PC-3 (cell line): ENCODE results near the gene PTPRN2. TPM values are rescaled to one million over a fixed set of nuclear protein-coding genes. Genes with fewer than 3 reads are reported as not detected.

Experiments
- ATAC-seq: fragments of 200-7000 bp; cut with Tn5 transposase; 2 replicates; pipeline ENCODE4 v1.9.1; 2020; ENCODE audit warnings: mild to moderate bottlenecking, moderate library complexity
- BruUV-seq: library from RNA; stranded (reverse); fragments of 400-500 nt; replicated peaks from 2 replicates; lab custom pipeline; 2021; lab: Mats Ljungman, UMichigan
- CTCF ChIA-PET: fragments of 300-600 bp; sonication (Branson Sonifier 250); formaldehyde crosslinking; loops from one replicate; lab custom pipeline; 2022; ENCODE audit warnings: antibody characterized with exemption; lab: Charles Lee
- POLR2A ChIA-PET: fragments of 300-600 bp; sonication (Branson Sonifier 250); formaldehyde crosslinking; loops from one replicate; lab custom pipeline; 2022; ENCODE audit warnings: antibody characterized with exemption; ENCODE audit not compliant: unreplicated experiment; lab: Charles Lee
- DNase-seq: peaks from one replicate; pipeline ENCODE4 v3.0.0-alpha.2; 2015
- H2AFZ ChIP-seq: fragments of 300-600 bp; sonication (generic); 2 replicates; pipeline ENCODE4 v1.6.0; 2016; ENCODE audit warnings: antibody characterized with exemption, low read length
- H3F3A ChIP-seq: fragments of 300-600 bp; sonication (generic); one replicate; pipeline ENCODE4 v1.6.0; 2017; ENCODE audit warnings: antibody characterized with exemption, low read length, control low read depth, mild to moderate bottlenecking; ENCODE audit not compliant: unreplicated experiment
- H3K27ac ChIP-seq: fragments of 300-600 bp; sonication (generic); 2 replicates; pipeline ENCODE4 v1.5.1; 2016; ENCODE audit warnings: mild to moderate bottlenecking, low read length
- H3K27me3 ChIP-seq: fragments of 300-600 bp; sonication (generic); 2 replicates; pipeline ENCODE4 v1.6.1; 2016; ENCODE audit warnings: low read length, mixed read lengths
- H3K36me3 ChIP-seq: fragments of 300-600 bp; sonication (generic); 2 replicates; pipeline ENCODE4 v1.6.1; 2016; ENCODE audit warnings: low read depth, mixed run types, low read length, mixed read lengths
- H3K4me1 ChIP-seq: fragments of 300-600 bp; sonication (generic); 2 replicates; pipeline ENCODE4 v1.5.1; 2016; ENCODE audit warnings: low read length; ENCODE audit not compliant: insufficient read depth
- H3K4me2 ChIP-seq: fragments of 300-600 bp; sonication (generic); 2 replicates; pipeline ENCODE4 v1.6.0; 2016; ENCODE audit warnings: low read length
- H3K4me3 ChIP-seq: fragments of 300-600 bp; sonication (generic); 2 replicates; pipeline ENCODE4 v1.5.1; 2016; ENCODE audit warnings: mild to moderate bottlenecking, low read length, mixed read lengths
- H3K79me2 ChIP-seq: fragments of 300-600 bp; sonication (generic); 2 replicates; pipeline ENCODE4 v1.6.1; 2017; ENCODE audit warnings: low read length, mixed read lengths
- H3K9ac ChIP-seq: fragments of 300-600 bp; sonication (generic); 2 replicates; pipeline ENCODE4 v1.6.0; 2016; ENCODE audit warnings: mild to moderate bottlenecking, low read length
- H3K9me2 ChIP-seq: fragments of 300-600 bp; sonication (generic); replicated peaks from 2 replicates; pipeline ENCODE4 v1.6.1; 2016; ENCODE audit warnings: mixed run types, low read length, mixed read lengths
- H3K9me3 ChIP-seq: fragments of 300-600 bp; sonication (generic); 2 replicates; pipeline ENCODE4 v1.6.1; 2016; ENCODE audit warnings: low read length, mixed read lengths
- H4K20me1 ChIP-seq: fragments of 300-600 bp; sonication (generic); 2 replicates; pipeline ENCODE4 v1.6.1; 2016; ENCODE audit warnings: low read length, mixed read lengths
- EZH2 ChIP-seq: fragments of 300-600 bp; sonication (generic); IDR thresholded peaks from one replicate; pipeline ENCODE4 v1.6.1; 2017; ENCODE audit warnings: antibody characterized with exemption, mild to moderate bottlenecking, low read length; ENCODE audit not compliant: unreplicated experiment
- EZH2phosphoT487 ChIP-seq: fragments of 300-600 bp; sonication (generic); IDR thresholded peaks from 2 replicates; pipeline ENCODE4 v1.6.1; 2018; ENCODE audit warnings: mild to moderate bottlenecking, antibody characterized with exemption, low read length, borderline replicate concordance
- intact Hi-C: fragments of 100-400 bp; cut with micrococcal nuclease; formaldehyde crosslinking; loops from 2 replicates; pipeline ENCODE4 v1.9.0; 2023
- total RNA-seq: library from RNA; depleted of rRNA; stranded (reverse); fragments of >200 nt; gene quantifications from 2 replicates; pipeline ENCODE4 v1.2.3, GENCODE V29; 2014
- TF ChIP-seq, protein P1 (sequence below): fragments of 300-600 bp; sonication (generic); conservative IDR thresholded peaks from 2 replicates; pipeline ENCODE4 v1.5.1; 2017; ENCODE audit warnings: antibody characterized with exemption, low read depth, mild to moderate bottlenecking, low read length

Gene PTPRN2
- total RNA-seq, 1 experiment from 2014 or later, result 3.2 TPM

DNA sequence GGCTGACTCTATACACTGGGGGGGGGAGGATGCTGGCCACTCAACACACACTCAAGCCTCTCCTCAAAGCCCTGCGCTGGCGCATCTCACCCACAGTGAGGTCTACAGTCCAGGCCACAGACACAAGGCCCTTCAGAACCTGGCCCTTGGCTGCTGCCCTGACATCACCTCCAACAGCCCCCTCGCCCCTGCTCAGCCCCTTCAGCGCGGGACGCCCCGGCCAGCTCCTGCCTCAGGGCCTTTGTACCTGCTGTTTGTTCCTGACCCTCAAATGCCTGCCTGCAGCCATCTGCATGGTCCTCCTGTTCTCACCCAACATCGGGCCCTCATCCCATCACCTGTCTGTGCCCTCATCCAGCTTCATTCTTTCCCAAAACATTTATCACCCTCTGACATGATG lies 678.3 kb downstream of the PTPRN2 start:
- Histone ChIP-seq H3K4me3 (no peak overlapping the region), H4K20me1 (no peaks in the 10 kb centered on the region), H3K9me3 (no peaks in the 10 kb centered on the region), H3K9ac (no peak overlapping the region), H3K36me3 (no peaks in the 10 kb centered on the region), H3K4me1 (no peaks in the 10 kb centered on the region), H3K4me2 (no peak overlapping the region), H3K27ac (no peak overlapping the region), H3K9me2 (no peaks in the 10 kb centered on the region), H3K27me3 (peaks cover 20% of the 10 kb centered on the region; the same call in 1 of the 2 replicates), H2AFZ (no peak overlapping the region), H3K79me2 (no peaks in the 10 kb centered on the region), H3F3A (no peaks in the 10 kb centered on the region)
- ChIA-PET CTCF (no interaction called here), POLR2A (no interaction called here)
- ATAC-seq (no peak), DNase-seq (no peak)
- no TSS peak for BruUV-seq
- intact Hi-C loops, result no loop called here
- TF ChIP-seq EZH2phosphoT487 (no peak), EZH2 (no peak)
- TF ChIP-seq, protein P1, sequence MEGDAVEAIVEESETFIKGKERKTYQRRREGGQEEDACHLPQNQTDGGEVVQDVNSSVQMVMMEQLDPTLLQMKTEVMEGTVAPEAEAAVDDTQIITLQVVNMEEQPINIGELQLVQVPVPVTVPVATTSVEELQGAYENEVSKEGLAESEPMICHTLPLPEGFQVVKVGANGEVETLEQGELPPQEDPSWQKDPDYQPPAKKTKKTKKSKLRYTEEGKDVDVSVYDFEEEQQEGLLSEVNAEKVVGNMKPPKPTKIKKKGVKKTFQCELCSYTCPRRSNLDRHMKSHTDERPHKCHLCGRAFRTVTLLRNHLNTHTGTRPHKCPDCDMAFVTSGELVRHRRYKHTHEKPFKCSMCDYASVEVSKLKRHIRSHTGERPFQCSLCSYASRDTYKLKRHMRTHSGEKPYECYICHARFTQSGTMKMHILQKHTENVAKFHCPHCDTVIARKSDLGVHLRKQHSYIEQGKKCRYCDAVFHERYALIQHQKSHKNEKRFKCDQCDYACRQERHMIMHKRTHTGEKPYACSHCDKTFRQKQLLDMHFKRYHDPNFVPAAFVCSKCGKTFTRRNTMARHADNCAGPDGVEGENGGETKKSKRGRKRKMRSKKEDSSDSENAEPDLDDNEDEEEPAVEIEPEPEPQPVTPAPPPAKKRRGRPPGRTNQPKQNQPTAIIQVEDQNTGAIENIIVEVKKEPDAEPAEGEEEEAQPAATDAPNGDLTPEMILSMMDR, result no peak

DNA sequence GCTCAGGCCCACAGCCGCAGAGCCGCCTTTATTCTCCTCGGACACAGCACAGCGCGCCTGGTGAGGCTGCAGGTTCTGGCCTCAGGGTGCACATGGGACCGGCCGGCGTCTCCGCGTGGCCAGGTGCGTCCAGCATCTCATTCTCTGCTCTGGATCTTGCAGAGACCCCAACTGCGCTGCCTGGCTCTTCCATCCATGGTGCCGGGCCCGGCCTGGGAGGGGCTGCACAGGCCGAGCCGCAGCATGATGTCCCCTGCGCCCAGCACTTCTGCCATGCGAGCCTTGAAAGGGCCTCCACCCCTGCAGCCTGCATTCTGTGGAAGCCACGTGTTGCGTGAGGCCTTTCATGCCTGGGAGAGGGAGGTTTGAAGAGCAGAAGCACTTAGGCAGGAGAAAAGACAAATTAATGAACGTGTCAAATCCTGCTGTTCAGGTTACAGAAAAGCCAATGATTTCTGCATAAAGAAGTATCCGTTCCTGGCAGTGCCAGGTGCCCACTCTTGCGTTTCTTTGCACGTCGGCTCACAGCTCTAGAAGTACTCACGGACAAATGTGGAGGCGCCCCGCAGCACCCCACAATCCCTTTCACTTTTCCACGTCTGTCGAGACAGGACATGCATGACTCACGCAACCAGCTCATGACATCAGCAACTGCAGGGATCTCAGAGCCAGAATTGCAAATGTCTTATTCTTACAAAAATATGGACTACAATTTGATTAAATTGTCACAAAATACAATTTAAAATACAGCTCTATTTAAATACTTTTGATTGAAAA lies 679.4 kb downstream of the PTPRN2 start:
- H3K4me1 ChIP-seq, result no peaks in the 10 kb centered on the region
- no peaks in the 10 kb centered on the region for H3K9me2 ChIP-seq
- no peaks in the 10 kb centered on the region for H3K36me3 ChIP-seq
- DNase-seq, result no peak
- H3K27ac ChIP-seq, result no peak overlapping the region
- H4K20me1 ChIP-seq, result no peaks in the 10 kb centered on the region
- no peaks in the 10 kb centered on the region for H3K9me3 ChIP-seq
- H3K79me2 ChIP-seq, result no peaks in the 10 kb centered on the region
- no peaks in the 10 kb centered on the region for H3F3A ChIP-seq
- no peak overlapping the region for H2AFZ ChIP-seq
- H3K4me3 ChIP-seq, result no peak overlapping the region
- BruUV-seq, result no TSS peak
- no peak overlapping the region for H3K9ac ChIP-seq
- TF ChIP-seq EZH2phosphoT487 (no peak), EZH2 (no peak)
- TF ChIP-seq, protein P1, result no peak
- H3K4me2 ChIP-seq, result no peak overlapping the region
- CTCF ChIA-PET, result no interaction called here
- no peak for ATAC-seq
- POLR2A ChIA-PET, result no interaction called here
- intact Hi-C loops, result no loop called here
- H3K27me3 ChIP-seq, result peaks cover 9% of the 10 kb centered on the region; the same call in 1 of the 2 replicates

DNA sequence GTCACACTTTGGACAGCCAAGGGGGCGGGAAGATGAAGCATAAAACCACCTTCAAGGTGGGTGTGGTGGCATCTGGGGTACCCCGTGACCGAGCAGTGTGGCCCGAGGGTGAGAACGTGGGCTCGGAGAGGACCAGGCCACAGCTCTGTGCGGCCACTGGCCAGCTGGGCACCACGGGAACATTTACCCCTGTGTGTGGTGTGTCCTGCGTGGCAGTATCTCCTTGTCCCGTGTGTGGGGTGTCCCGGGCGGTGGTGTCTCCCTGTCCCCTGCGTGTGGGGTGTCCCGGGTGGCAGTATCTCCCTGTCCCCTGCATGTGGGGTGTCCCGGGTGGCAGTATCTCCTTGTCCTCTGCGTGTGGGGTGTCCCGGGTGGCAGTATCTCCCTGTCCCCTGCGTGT lies 680.5 kb downstream of the PTPRN2 start:
- 0 out of 2 replicates have a peak, but pooled peaks cover 3% of the 10 kb centered on the region for H3K27me3 ChIP-seq

More for the DNA sequence above, 680.5 kb downstream of the PTPRN2 start:
- Histone ChIP-seq H3K79me2 (no peaks in the 10 kb centered on the region), H3K36me3 (no peaks in the 10 kb centered on the region), H2AFZ (no peak overlapping the region), H3K4me2 (no peak overlapping the region), H3K9me2 (no peaks in the 10 kb centered on the region), H3K4me3 (no peak overlapping the region), H3K9me3 (no peaks in the 10 kb centered on the region), H3F3A (no peaks in the 10 kb centered on the region), H4K20me1 (no peaks in the 10 kb centered on the region), H3K9ac (no peak overlapping the region), H3K27ac (no peak overlapping the region), H3K4me1 (no peaks in the 10 kb centered on the region)
- CTCF ChIA-PET, result no interaction called here
- intact Hi-C loops, result no loop called here
- POLR2A ChIA-PET, result no interaction called here
- BruUV-seq, result no TSS peak
- DNase-seq, result no peak
- no peak for ATAC-seq
- TF ChIP-seq, protein P1, result no peak
- TF ChIP-seq EZH2 (no peak), EZH2phosphoT487 (no peak)
